ENCODE measurements around the gene NNMT. TPM values are rescaled to one million over a fixed set of nuclear protein-coding genes. Genes with fewer than 3 reads are reported as not detected.

NNMT gene
- total RNA-seq, 1 experiment from 2014 or later = not detected

GRCh38 chr11:114258696-114259095, 37.5 kb upstream of the NNMT start:
- no peaks in the 10 kb centered on the region for H3K9me3 ChIP-seq (ENCODE audit: insufficient read depth, low read depth)
- POLR2A ChIA-PET (ENCODE audit: unreplicated experiment) = no interaction called here
- no peaks in the 10 kb centered on the region for H3K9me2 ChIP-seq (ENCODE audit: insufficient read depth)
- CTCF ChIA-PET = no interaction called here
- no peaks in the 10 kb centered on the region for H3K36me3 ChIP-seq (ENCODE audit: low read depth)
- peaks cover 97% of the 10 kb centered on the region for H3K27me3 ChIP-seq (ENCODE audit: insufficient read depth, low read depth)
- H3K79me2 ChIP-seq (ENCODE audit: low read depth) = no peaks in the 10 kb centered on the region
- H3K4me1 ChIP-seq (replicated peaks; ENCODE audit: insufficient read depth) = no peaks in the 10 kb centered on the region
- no peak for DNase-seq
- no peaks in the 10 kb centered on the region for H4K20me1 ChIP-seq (ENCODE audit: insufficient read depth)
- H2AFZ ChIP-seq = no peak overlapping the region
- H3K27ac ChIP-seq = no peak overlapping the region
- intact Hi-C loops (cut with micrococcal nuclease; ENCODE audit: unreplicated experiment) = no loop called here
- H3K4me3 ChIP-seq = no peak overlapping the region
- no peaks in the 10 kb centered on the region for H3F3A ChIP-seq (ENCODE audit: insufficient read depth, low read depth)
- no peak for TF ChIP-seq EZH2 (IDR thresholded peaks at IDR 0.05; ENCODE audit: low read depth)
- no peak overlapping the region for H3K4me2 ChIP-seq
- no TSS peak for BruUV-seq (replicated peaks)

GRCh38 chr11:114259124-114259526, 37.1 kb upstream of the NNMT start:
- no peak for TF ChIP-seq CTCF (conservative IDR thresholded peaks at IDR 0.05)
- no peak for TF ChIP-seq EZH2 (IDR thresholded peaks at IDR 0.05; ENCODE audit: low read depth)
- Histone ChIP-seq H3K4me2 (no peak overlapping the region), H3K9me2 (ENCODE audit: insufficient read depth) (no peaks in the 10 kb centered on the region), H2AFZ (no peak overlapping the region), H4K20me1 (ENCODE audit: insufficient read depth) (peaks cover 1% of the 10 kb centered on the region; the same call in 1 of the 2 replicates), H3K27ac (no peak overlapping the region), H3K79me2 (ENCODE audit: low read depth) (no peaks in the 10 kb centered on the region), H3K4me3 (no peak overlapping the region), H3K4me1 (replicated peaks; ENCODE audit: insufficient read depth) (no peaks in the 10 kb centered on the region), H3F3A (ENCODE audit: insufficient read depth, low read depth) (no peaks in the 10 kb centered on the region), H3K36me3 (ENCODE audit: low read depth) (no peaks in the 10 kb centered on the region), H3K9me3 (ENCODE audit: insufficient read depth, low read depth) (no peaks in the 10 kb centered on the region), H3K27me3 (ENCODE audit: insufficient read depth, low read depth) (peaks cover 97% of the 10 kb centered on the region)
- intact Hi-C loops (cut with micrococcal nuclease; ENCODE audit: unreplicated experiment) = no loop called here
- BruUV-seq (replicated peaks) = no TSS peak
- CTCF ChIA-PET = no interaction called here
- no peak for DNase-seq
- POLR2A ChIA-PET (ENCODE audit: unreplicated experiment) = no interaction called here

- BruUV-seq (replicated peaks) = no TSS peak
- no peak overlapping the region for H3K27ac ChIP-seq
- no peaks in the 10 kb centered on the region for H3K9me2 ChIP-seq (ENCODE audit: insufficient read depth)
- H3K36me3 ChIP-seq (ENCODE audit: low read depth) = no peaks in the 10 kb centered on the region
- CTCF ChIA-PET = no interaction called here
- no peak overlapping the region for H2AFZ ChIP-seq
- H3K4me1 ChIP-seq (replicated peaks; ENCODE audit: insufficient read depth) = no peaks in the 10 kb centered on the region
- no peak overlapping the region for H3K4me3 ChIP-seq
- POLR2A ChIA-PET (ENCODE audit: unreplicated experiment) = no interaction called here
- H3K27me3 ChIP-seq (ENCODE audit: insufficient read depth, low read depth) = peaks cover 95% of the 10 kb centered on the region
- no peak for DNase-seq
- no peaks in the 10 kb centered on the region for H3F3A ChIP-seq (ENCODE audit: insufficient read depth, low read depth)
- H3K9me3 ChIP-seq (ENCODE audit: insufficient read depth, low read depth) = no peaks in the 10 kb centered on the region
- peaks cover 5% of the 10 kb centered on the region; the same call in 1 of the 2 replicates for H4K20me1 ChIP-seq (ENCODE audit: insufficient read depth)
- no peak overlapping the region for H3K4me2 ChIP-seq
- intact Hi-C loops (cut with micrococcal nuclease; ENCODE audit: unreplicated experiment) = no loop called here
- TF ChIP-seq CTCF (conservative IDR thresholded peaks at IDR 0.05) = no peak
- no peak for TF ChIP-seq EZH2 (IDR thresholded peaks at IDR 0.05; ENCODE audit: low read depth)
- no peaks in the 10 kb centered on the region for H3K79me2 ChIP-seq (ENCODE audit: low read depth)
Observed at GRCh38 chr11:114259551-114259983, 36.6 kb upstream of the NNMT start.

GRCh38 chr11:114260077-114260476, 36.1 kb upstream of the NNMT start:
- H3K36me3 ChIP-seq (ENCODE audit: low read depth) = no peaks in the 10 kb centered on the region
- intact Hi-C loops (cut with micrococcal nuclease; ENCODE audit: unreplicated experiment) = loop anchor here (2.0 to 10.0 kb wide), 2 partner anchors 453 to 725 kb away; no protein-coding TSS in a partner anchor
- H3K4me1 ChIP-seq (replicated peaks; ENCODE audit: insufficient read depth) = no peaks in the 10 kb centered on the region
- TF ChIP-seq EZH2 (IDR thresholded peaks at IDR 0.05; ENCODE audit: low read depth) (no peak), CTCF (conservative IDR thresholded peaks at IDR 0.05) (no peak)
- H3K9me3 ChIP-seq (ENCODE audit: insufficient read depth, low read depth) = no peaks in the 10 kb centered on the region
- H3K9me2 ChIP-seq (ENCODE audit: insufficient read depth) = no peaks in the 10 kb centered on the region
- H3F3A ChIP-seq (ENCODE audit: insufficient read depth, low read depth) = no peaks in the 10 kb centered on the region
- ChIA-PET CTCF (no interaction called here), POLR2A (ENCODE audit: unreplicated experiment) (no interaction called here)
- no peaks in the 10 kb centered on the region for H3K79me2 ChIP-seq (ENCODE audit: low read depth)
- peaks cover 97% of the 10 kb centered on the region for H3K27me3 ChIP-seq (ENCODE audit: insufficient read depth, low read depth)
- peaks cover 5% of the 10 kb centered on the region; the same call in 1 of the 2 replicates for H4K20me1 ChIP-seq (ENCODE audit: insufficient read depth)
- H3K27ac ChIP-seq = no peak overlapping the region
- H3K4me2 ChIP-seq = no peak overlapping the region
- no TSS peak for BruUV-seq (replicated peaks)
- H3K4me3 ChIP-seq = no peak overlapping the region
- no peak for DNase-seq
- H2AFZ ChIP-seq = no peak overlapping the region

All from PC-9 (cell line).